Gastrocnemius medialis (tissue), 4 donors: Measurements from ENCODE around the gene OR1L4. TPM values are rescaled to one million over a fixed set of nuclear protein-coding genes. Genes with fewer than 3 reads are reported as not detected.

Experiments
- ATAC-seq, 2 donors: fragments of 150-250 bp; one replicate each; pipeline ENCODE4 v1.9.1; 2016
- DNase-seq, 2 donors: peaks; one replicate each; pipeline ENCODE4 v3.0.0-alpha.2; 2019
- H3K27ac ChIP-seq, 4 donors: fragments of 200-600 bp; sonication (generic); 1 replicate in 1 of 4; 2 replicates in 3 of 4; pipeline ENCODE4 v1.5.1; 2016 to 2018; ENCODE audit warnings: mild to moderate bottlenecking in 2 of 4, moderate library complexity in 1 of 4
- H3K27me3 ChIP-seq, 3 donors: fragments of 200-600 bp; sonication (generic) in 2 of 3; 1 replicate in 1 of 3; 2 replicates in 2 of 3; pipeline versions ENCODE4 v1.5.1 to v1.6.0; 2016 to 2019; ENCODE audit warnings: mild to moderate bottlenecking in 1 of 3, moderate library complexity in 1 of 3
- H3K36me3 ChIP-seq, 2 donors: fragments of 200-600 bp; sonication (generic) in 1 of 2; one replicate each; pipeline ENCODE4 v1.5.1; 2017 to 2018
- H3K4me1 ChIP-seq, 2 donors: fragments of 200-600 bp; sonication (generic) in 1 of 2; one replicate each; pipeline ENCODE4 v1.5.1; 2016 to 2017; ENCODE audit warnings: mild to moderate bottlenecking in 2 of 2
- H3K4me3 ChIP-seq, 4 donors: fragments of 200-600 bp; sonication (generic) in 3 of 4; 1 replicate in 1 of 4; 2 replicates in 3 of 4; pipeline ENCODE4 v1.5.1; 2016 to 2019; ENCODE audit warnings: mild to moderate bottlenecking in 2 of 4
- H3K9me3 ChIP-seq, 3 donors: fragments of 200-600 bp; sonication (generic) in 2 of 3; 1 replicate in 1 of 3; 2 replicates in 2 of 3; pipeline ENCODE4 v1.5.1; 2016 to 2019
- CTCF ChIP-seq, 5 experiments: fragments of 450-650 bp in 3 of 5; fragments of 200-600 bp in 2 of 5; sonication (generic) in 2 of 5; IDR thresholded peaks in 4 of 5; conservative IDR thresholded peaks in 1 of 5; 1 replicate in 4 of 5; 2 replicates in 1 of 5; pipeline ENCODE4 v1.5.1; 2016 to 2019; ENCODE audit warnings: antibody characterized with exemption in 5 of 5, mild to moderate bottlenecking in 3 of 5, moderate library complexity in 3 of 5
- POLR2A ChIP-seq, 2 donors: fragments of 450-650 bp; IDR thresholded peaks; one replicate each; pipeline ENCODE4 v1.6.1; 2017; ENCODE audit warnings: antibody characterized with exemption in 2 of 2, mild to moderate bottlenecking in 2 of 2, moderate library complexity in 2 of 2
- in situ Hi-C, 4 donors: fragments of 200-750 bp; cut with MboI; loops; one replicate each; pipeline versions ENCODE4 v1.15.0 to v1.8.0; 2017; ENCODE audit warnings: low sequenced_read_pairs in 4 of 4
- intact Hi-C: fragments of 100-400 bp; cut with DNase I; formaldehyde crosslinking; loops from one replicate; pipeline ENCODE4 v1.15.1; 2023; ENCODE audit warnings: low total_unique reads
- total RNA-seq, 4 donors: library from RNA; depleted of rRNA; stranded (reverse); fragments of >200 nt; gene quantifications; one replicate each; pipeline versions ENCODE4 v1.1.0 to v1.2.3, GENCODE V29; 2016

Gene OR1L4
- not detected for total RNA-seq

- ATAC-seq (no peak), DNase-seq (no peak)
- H3K27ac ChIP-seq, result no peak within 1 kb of the TSS
- in situ Hi-C loops (no loop called here), intact Hi-C loops (no loop called here)
- H3K27me3 ChIP-seq, result no peaks in the 10 kb centered on the region
- H3K36me3 ChIP-seq, result no peaks in the 10 kb centered on the region
- TF ChIP-seq CTCF (IDR thresholded peaks at IDR 0.05 in 4 of 5, conservative IDR thresholded peaks at IDR 0.05 in 1 of 5), result no peak
- no peak for TF ChIP-seq POLR2A (IDR thresholded peaks at IDR 0.05)
- no peaks in the 10 kb centered on the region for H3K4me1 ChIP-seq
- peaks cover 5 to 11% (median 6%) of the 10 kb centered on the region in 3 donors for H3K9me3 ChIP-seq
- no peak within 1 kb of the TSS for H3K4me3 ChIP-seq
Measured at GRCh38 chr9:122723690-122724089, at the start of gene OR1L4. OR1L4 (plus strand) TSS chr9:122723990; CDS start chr9:122723990, 0 bp downstream.

DNA sequence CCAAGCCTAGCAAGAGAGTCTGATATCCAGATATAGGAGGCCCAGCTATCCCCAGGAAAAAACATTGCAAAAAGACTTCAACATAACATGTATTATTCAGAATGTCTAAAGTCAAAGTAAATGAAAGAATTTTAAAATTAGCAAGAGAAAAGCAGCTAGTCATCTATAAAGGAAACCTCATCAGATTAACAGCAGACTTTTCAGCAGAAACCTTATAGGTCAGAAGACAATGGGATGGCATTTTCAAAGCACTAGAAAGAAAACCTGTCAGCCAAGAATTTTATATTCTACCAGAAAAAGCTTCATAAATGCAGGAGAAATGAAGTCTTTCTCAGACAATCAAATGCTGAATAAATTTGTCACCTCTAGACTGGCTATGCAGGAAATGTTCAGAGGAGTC lies 38.9 kb upstream of the OR1L4 start:
- no peaks in the 10 kb centered on the region for H3K36me3 ChIP-seq
- DNase-seq (no peak), ATAC-seq (no peak)
- intact Hi-C loops, result no loop called here
- no peak overlapping the region for H3K27ac ChIP-seq
- TF ChIP-seq CTCF (IDR thresholded peaks at IDR 0.05 in 4 of 5, conservative IDR thresholded peaks at IDR 0.05 in 1 of 5) (no peak), POLR2A (IDR thresholded peaks at IDR 0.05) (no peak)
- in situ Hi-C loops, result no loop called here
- no peak overlapping the region for H3K4me3 ChIP-seq
- no peaks in the 10 kb centered on the region for H3K9me3 ChIP-seq
- no peaks in the 10 kb centered on the region for H3K4me1 ChIP-seq
- H3K27me3 ChIP-seq, result no peaks in the 10 kb centered on the region

DNA sequence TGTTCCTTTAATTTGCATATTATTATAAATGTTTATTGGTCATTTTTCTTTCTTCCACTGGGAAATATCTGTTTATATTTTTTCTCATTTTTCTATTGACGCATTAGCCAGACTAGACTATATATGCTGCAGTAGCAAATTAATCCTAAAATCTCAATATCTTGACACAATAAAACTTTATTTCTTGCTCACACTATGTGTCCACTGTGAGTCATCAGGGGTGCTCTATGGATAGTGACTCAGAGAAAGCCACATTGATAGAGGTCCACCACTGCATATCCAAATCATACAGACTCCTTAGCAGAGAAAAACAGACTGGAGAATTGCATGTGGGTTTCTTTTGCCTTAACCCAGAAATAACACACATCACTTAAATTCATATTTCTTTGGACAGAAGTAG lies 28.1 kb upstream of the OR1L4 start:
- Histone ChIP-seq H3K4me1 (no peaks in the 10 kb centered on the region), H3K9me3 (peaks cover 0 to 11% (median 0%) of the 10 kb centered on the region in 3 donors), H3K27me3 (no peaks in the 10 kb centered on the region), H3K4me3 (no peak overlapping the region), H3K27ac (no peak overlapping the region), H3K36me3 (no peaks in the 10 kb centered on the region)
- in situ Hi-C loops (no loop called here), intact Hi-C loops (no loop called here)
- DNase-seq (no peak), ATAC-seq (no peak)
- TF ChIP-seq CTCF (IDR thresholded peaks at IDR 0.05 in 4 of 5, conservative IDR thresholded peaks at IDR 0.05 in 1 of 5) (no peak), POLR2A (IDR thresholded peaks at IDR 0.05) (no peak)

GRCh38 chr9:122718038-122718437 lies 5.8 kb upstream of the OR1L4 start:
- in situ Hi-C loops (no loop called here), intact Hi-C loops (no loop called here)
- Histone ChIP-seq H3K36me3 (no peaks in the 10 kb centered on the region), H3K4me3 (no peak overlapping the region), H3K4me1 (no peaks in the 10 kb centered on the region), H3K27ac (no peak overlapping the region), H3K9me3 (no peaks in the 10 kb centered on the region), H3K27me3 (no peaks in the 10 kb centered on the region)
- ATAC-seq, result no peak
- TF ChIP-seq CTCF (IDR thresholded peaks at IDR 0.05 in 4 of 5, conservative IDR thresholded peaks at IDR 0.05 in 1 of 5), result no peak
- TF ChIP-seq POLR2A (IDR thresholded peaks at IDR 0.05), result no peak
- no peak for DNase-seq

DNA sequence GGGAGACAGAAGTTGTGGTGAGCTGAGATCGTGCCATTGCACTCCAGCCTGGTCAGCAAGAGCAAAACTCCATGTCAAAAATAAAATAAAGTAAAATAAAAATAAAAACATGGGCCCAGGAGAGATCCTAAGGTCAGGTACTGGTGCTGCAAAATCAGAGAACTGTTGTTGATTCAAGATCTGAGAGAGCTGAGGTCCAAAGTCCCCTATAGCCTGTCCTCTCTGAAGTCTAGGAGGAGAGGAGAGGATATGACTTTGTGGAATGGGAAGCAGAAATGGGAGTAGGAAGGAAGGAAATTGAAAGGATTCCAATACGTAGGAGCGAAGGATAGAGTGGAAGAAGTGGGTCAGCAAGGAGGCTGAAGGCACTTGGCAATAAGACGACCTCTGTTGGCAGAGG lies 4.6 kb upstream of the OR1L4 start:
- TF ChIP-seq POLR2A (IDR thresholded peaks at IDR 0.05), result no peak
- no peak for TF ChIP-seq CTCF (IDR thresholded peaks at IDR 0.05 in 4 of 5, conservative IDR thresholded peaks at IDR 0.05 in 1 of 5)
- DNase-seq (no peak), ATAC-seq (no peak)
- no peak overlapping the region for H3K27ac ChIP-seq
- no peaks in the 10 kb centered on the region for H3K4me1 ChIP-seq
- H3K36me3 ChIP-seq, result no peaks in the 10 kb centered on the region
- H3K27me3 ChIP-seq, result no peaks in the 10 kb centered on the region
- no peaks in the 10 kb centered on the region for H3K9me3 ChIP-seq
- in situ Hi-C loops (no loop called here), intact Hi-C loops (no loop called here)
- H3K4me3 ChIP-seq, result no peak overlapping the region
